ENCODE data around the gene KRT4.
"Not testable (repeated sequence)": the region's sequence is repeated elsewhere in the genome, so short reads cannot be mapped to it uniquely, and the experiment has no call there.

KRT4 gene

DNA sequence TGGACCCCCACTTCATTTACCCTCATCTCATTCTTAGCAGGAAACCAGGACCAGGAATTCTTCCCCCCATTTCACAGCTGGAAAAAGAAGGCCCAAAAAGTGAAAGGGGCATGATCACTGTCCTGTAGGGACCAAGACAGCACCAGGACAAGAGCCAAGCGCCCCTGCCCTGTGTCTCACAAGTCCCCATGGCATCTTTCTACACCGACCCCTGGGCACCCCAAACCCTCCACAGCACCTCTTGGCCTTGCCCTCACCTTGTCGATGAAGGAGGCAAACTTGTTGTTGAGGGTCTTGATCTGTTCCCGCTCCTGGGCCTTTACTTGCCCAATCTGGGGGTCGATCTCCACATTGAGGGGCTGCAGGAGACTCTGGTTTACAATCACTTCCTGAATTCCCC, 37.5 kb downstream of the KRT4 start:
- DNase-seq (ENCODE audit: low read depth in 3 of 3, low spot score in 1 of 3) = no peak

DNA sequence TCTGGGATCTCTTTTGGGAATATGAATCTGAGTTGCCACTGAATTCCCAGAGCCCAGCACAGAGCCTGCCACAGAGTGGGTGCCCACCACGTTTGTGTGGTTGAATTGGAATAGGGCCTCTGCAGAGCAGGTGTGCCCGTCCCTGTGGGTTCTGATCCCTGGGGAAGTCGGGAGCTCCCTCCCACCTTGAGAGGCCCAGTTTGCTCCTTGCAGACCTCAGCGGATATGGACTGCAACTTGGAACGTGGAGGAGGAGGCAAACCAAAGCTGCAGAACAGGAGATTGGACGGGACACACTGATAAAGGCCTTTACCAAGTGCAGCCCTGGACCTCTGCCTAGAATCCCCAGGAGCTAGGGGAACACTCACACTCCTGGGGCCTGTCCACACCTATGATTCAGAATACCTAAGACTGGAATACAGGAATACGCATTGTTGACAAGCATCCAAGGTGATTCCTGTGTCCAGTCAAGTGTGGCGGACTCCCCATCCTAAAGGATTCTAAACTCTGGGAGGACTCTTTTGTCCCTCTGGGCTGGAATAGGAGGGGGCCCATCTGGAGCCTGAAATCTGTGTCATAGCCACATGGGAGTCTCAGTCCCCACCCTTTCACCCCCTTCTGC, 39.2 kb downstream of the KRT4 start:
- DNase-seq (ENCODE audit: low read depth in 3 of 3, low spot score in 1 of 3) = no peak

DNA sequence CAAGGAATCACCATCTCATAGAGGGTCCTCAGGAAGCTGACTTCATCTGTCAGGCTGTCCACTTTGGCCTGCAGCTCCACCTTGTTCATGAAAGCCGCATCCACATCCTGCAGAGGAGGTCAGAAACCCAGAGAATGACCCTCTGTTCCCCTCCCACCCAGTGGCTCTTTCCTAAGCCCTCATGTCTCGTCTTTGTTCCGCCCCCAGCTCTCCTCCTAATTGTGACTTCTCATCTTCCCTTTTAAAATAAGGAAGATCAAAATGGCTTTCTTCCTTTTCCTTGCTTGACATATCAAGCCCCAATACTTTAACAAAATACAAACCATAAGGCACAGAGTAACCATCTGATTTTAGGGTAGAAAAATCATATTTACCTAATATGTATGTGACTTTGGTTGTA, 41.1 kb downstream of the KRT4 start:
- DNase-seq (ENCODE audit: low read depth in 3 of 3, low spot score in 1 of 3) = no peak

DNA sequence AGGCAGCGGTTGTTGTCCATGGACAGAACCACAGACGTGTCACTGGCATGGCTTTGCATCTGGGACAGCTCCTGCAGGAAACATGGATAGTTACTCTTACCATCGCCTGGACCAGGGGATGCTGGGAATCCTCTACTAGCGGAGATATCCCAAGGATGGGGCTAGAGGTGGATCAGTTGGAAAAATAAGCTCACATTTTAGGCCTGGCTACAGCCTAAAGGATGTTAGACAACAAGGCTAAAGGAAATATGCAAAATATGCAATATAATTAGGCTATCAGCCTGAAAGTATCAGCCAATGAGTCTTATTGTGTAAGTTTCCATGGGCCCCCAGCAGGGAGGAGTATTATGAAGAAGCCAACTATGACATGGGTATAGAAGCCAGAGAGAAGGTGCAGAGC, 41.7 kb downstream of the KRT4 start:
- DNase-seq (ENCODE audit: low read depth in 3 of 3, low spot score in 1 of 3) = no peak

DNA sequence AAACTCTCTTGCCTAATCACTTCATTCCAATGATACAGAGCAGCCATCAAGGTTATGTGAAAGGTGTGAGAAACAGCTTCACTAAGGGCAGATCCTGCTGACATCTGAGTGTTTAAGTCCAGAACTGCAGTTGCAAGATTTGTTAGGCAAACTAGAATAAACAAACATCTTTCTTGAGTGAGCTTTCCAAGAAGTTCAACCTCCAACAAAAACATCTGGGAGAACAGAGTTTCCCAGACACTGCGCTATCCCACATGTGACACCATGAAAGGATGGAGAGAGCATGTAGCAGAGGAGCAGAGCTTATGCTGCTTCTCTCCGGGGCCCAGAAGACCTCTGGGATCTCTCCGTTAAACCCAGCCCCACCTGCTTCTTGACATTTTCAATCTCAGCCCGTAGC, 42.4 kb downstream of the KRT4 start:
- no peak for DNase-seq (ENCODE audit: low read depth in 3 of 3, low spot score in 1 of 3)

DNA sequence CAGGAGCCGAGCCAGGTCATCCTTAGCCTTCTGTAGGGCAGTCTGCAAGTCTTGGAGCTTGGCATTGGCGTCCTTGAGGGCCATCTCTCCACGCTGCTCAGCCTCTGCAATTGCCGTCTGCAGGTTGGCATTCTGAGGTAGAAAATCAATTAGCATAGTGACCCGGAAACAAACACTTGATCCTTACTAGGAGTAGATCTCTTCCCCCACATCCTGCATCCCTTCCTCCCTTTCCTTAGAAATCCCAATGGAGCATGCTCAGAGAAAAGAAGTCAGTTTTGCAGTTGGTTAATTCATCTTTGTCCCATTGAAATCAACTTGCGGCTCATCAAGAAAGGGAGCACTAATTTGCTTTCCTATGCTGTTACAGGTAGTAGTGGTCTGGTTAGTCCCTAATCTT, 42.8 kb downstream of the KRT4 start:
- no peak for DNase-seq (ENCODE audit: low read depth in 3 of 3, low spot score in 1 of 3)

DNA sequence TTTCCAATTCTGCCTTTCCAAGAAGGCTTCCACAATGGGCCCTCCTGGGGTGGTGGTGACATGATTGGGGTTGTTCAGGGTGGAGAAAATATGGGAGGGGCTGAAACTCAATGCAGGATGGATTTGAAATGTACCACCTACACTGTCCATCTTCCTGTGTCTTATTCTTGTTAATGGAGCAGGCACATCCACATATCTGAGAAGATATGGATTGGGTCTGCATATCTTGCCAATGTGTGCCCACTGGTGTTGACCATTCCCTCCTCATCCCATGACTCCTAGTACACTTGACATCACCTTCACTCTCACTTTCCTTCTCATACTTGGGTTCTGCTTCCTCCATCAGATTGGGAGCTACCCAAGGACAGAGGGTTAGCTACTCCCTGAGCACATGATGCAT, 44.0 kb downstream of the KRT4 start:
- DNase-seq (ENCODE audit: low read depth in 3 of 3, low spot score in 1 of 3) = no peak

DNA sequence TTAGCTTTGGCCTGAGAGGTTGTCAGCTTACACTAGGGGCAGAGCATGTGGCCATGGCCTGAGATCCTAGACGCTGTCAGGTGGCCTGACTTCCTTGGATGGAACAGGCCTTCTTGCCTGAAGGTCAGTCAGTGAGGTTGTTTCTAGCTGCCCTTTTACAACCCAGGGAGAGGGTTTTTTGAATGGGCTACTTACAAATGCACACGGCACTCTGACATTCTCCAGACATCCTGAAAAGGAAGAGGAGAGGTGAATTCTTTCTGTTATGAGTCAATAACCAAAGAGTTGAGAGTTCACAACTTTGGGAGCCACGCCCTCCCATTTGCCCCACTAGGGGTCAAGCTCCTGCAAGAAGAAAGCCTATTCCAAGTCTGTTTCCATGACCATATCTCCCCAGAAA, 44.6 kb downstream of the KRT4 start:
- DNase-seq (ENCODE audit: low read depth in 3 of 3, low spot score in 1 of 3) = no peak

- DNase-seq (ENCODE audit: low read depth in 3 of 3, low spot score in 1 of 3) = no peak
Observed at GRCh38 chr12:52768479-52769200, 45.3 kb downstream of the KRT4 start.

GRCh38 chr12:52767427-52767826, 46.5 kb downstream of the KRT4 start:
- no peak for DNase-seq (ENCODE audit: low read depth in 3 of 3, low spot score in 1 of 3)

GRCh38 chr12:52767020-52767379, 46.9 kb downstream of the KRT4 start:
- no peak for DNase-seq (ENCODE audit: low read depth in 3 of 3, low spot score in 1 of 3)

DNA sequence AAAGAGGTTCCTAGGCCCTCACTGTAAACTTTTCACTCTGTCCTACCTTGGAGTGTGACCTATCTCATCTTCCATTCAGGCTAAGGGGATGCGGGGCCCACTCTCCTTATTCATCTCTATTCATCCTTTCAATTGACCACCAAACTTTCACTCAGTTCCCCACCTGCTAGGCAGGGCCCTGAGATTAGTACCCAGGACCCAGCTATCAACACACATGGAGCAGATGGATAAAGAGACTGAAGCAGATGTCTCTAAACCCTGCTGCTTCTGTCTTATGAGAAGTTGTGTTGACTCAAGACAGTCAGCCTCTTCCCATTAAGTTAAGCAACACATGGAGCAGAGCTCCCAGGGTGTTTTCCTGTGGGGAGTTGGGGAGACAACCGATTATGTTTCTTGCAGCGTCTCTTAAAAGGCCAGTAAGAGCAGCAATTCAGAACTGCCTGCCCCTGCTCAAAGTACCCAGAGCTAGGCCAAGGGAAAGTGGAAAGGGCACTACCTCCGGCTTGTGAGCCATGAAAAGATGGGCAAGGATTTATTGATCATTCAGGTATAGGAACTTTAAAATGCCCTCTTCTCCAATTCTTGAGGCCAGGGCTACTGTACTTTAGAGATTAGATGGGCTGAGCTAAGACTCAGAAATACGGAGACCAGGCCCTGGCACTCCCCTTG, 47.4 kb downstream of the KRT4 start:
- DNase-seq (ENCODE audit: low read depth in 3 of 3, low spot score in 1 of 3) = no peak

DNA sequence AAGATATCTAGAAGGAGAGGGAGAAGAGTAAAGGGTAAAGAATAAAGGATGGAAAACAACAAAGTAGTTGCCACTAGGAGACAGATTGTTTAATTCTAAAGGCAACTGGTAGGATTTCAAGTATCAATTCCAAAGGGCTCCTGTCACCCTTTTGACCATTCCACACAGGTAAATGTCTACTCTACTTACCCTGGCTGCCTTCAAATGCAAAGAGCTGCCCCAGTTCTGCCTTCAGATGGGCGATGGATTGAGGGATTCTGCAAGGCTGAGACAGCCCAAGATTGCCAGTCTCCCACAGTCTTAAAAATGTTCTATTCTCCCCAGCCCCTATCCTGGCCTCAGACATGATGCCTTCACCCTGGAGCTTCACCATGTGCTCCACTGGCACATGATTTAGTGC, 48.2 kb downstream of the KRT4 start:
- no peak for DNase-seq (ENCODE audit: low read depth in 3 of 3, low spot score in 1 of 3)

- DNase-seq (ENCODE audit: low read depth in 3 of 3, low spot score in 1 of 3) = no peak
Observed at GRCh38 chr12:52763991-52764390, 49.9 kb downstream of the KRT4 start.

DNA sequence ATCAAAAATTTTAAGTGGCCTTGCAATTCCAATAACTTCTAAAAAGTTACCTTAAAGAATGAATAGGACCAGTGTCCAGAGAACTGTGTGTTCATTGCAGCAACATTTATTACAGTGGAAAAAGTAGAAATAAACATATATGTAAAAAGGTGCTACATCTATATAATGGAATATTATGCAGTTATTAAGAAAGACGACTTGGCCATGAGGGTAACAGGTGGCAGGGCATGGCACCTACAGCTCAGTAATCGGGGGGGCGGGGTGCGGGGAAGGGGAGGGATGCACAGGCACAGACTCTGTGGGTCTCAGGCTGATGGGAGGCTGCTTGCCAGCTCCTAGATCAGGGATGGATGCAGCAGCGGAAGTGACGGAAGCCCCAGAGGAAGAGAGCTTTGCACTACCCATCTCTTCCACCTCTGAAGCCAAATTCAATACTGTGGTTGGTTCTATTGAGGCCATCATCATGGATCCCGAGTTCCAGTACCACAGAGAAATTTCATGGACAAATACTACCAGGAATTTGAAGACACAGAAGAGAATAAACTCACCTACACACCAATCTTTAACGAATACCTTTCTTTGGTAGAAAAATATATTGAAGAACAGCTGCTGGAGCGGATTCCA, 50.8 kb downstream of the KRT4 start:
- DNase-seq (ENCODE audit: low read depth in 3 of 3, low spot score in 1 of 3) = no peak

GRCh38 chr12:52761802-52762201, 52.1 kb downstream of the KRT4 start:
- DNase-seq (ENCODE audit: low read depth in 3 of 3, low spot score in 1 of 3) = no peak

DNA sequence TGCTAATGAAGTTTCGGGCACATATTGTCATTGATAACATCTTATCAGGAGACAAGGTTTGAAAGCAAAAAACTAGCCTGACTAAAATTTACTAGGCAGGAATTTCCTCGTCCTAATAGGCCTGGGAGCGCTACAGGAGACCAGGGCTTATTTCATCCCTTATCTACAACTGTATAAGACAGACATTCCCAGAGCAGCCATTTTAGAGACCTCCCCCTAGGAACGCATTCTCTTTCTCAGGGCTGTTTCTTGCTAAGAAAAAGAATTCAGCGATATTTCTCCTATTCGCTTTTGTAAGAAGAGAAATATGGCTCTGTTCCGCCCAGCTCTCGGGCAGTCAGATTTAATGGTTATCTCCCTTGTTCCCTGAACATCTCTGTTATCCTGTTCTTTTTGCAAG, 52.7 kb downstream of the KRT4 start:
- DNase-seq (ENCODE audit: low read depth in 3 of 3, low spot score in 1 of 3) = not testable (repeated sequence)

DNA sequence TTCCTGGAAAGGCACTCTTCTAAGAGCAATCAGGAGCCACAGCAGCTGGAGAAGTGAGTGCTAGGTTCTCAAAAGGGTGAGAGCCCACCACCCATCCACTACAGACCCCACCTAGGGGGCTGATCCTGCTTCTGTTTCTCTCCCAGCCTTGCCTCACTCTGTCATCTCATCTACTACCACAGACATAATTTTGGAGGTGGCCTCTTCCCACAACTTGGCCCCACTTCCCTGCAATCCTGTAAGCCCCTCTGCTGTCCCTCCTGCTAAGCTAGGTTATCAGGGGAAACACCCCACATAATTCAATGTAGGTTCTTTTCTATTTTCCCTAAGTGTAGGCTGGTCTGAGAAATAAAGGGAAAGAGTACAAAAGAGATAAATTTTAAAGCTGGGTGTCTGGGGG, 53.3 kb downstream of the KRT4 start:
- DNase-seq (ENCODE audit: low read depth in 3 of 3, low spot score in 1 of 3) = no peak

- no peak for DNase-seq (ENCODE audit: low read depth in 3 of 3, low spot score in 1 of 3)
Observed at GRCh38 chr12:52759695-52760094, 54.2 kb downstream of the KRT4 start.

GRCh38 chr12:52759218-52759617, 54.7 kb downstream of the KRT4 start:
- DNase-seq (ENCODE audit: low read depth in 3 of 3, low spot score in 1 of 3) = no peak

GRCh38 chr12:52757449-52758176, 56.3 kb downstream of the KRT4 start:
- no peak for DNase-seq (ENCODE audit: low read depth in 3 of 3, low spot score in 1 of 3)
